ENCODE data around the gene BBIP1. TPM values are rescaled to one million over a fixed set of nuclear protein-coding genes. Genes with fewer than 3 reads are reported as not detected.
"Not testable (repeated sequence)": the region's sequence is repeated elsewhere in the genome, so short reads cannot be mapped to it uniquely, and the experiment has no call there.

The BBIP1 gene
- total RNA-seq, 2 experiments from 2014 or later: 34.3 to 48.8 TPM

GRCh38 chr10:110871298-110872084 lies 47.5 kb downstream of the BBIP1 start, which contains the start of gene PDCD4:
TSS of gene PDCD4 (plus strand) at chr10:110871928. CDS start at chr10:110876028, 4,100 bp downstream.
- Mint-ChIP-seq H3K4me1 (peaks cover 63% of the 10 kb centered on the region), H3K4me3 (peak within 1 kb of the TSS; percentile 87), H3K27ac (peak within 1 kb of the TSS; percentile 95), H3K27me3 (no peaks in the 10 kb centered on the region), H3K36me3 (ENCODE audit: low read depth) (peaks cover 6% of the 10 kb centered on the region), H3K9me3 (ENCODE audit: low read depth) (no peaks in the 10 kb centered on the region)
- ChIA-PET CTCF (interaction anchor here (0.8 to 1.0 kb wide), 2 partner anchors 11 to 14 kb away, joined by 4 to 5 read pairs; no protein-coding TSS in a partner anchor), POLR2A (interaction anchor here (0.6 to 1.2 kb wide), 9 partner anchors 9 to 456 kb away, joined by 3 to 9 read pairs (median 4); partner anchors contain the start of gene SHOC2)
- ATAC-seq (peak; percentile 85), DNase-seq (peak; percentile 97)
- intact Hi-C loops (cut with DNase I, micrococcal nuclease): loop anchor here (1.0 to 10.0 kb wide), 13 partner anchors 22 to 659 kb away; partner anchors contain the start of genes BBIP1 (in 2 of the 2), SHOC2 (in 2 of the 2), DUSP5 (in 1 of the 2) and SMC3 (in 1 of the 2)

DNA sequence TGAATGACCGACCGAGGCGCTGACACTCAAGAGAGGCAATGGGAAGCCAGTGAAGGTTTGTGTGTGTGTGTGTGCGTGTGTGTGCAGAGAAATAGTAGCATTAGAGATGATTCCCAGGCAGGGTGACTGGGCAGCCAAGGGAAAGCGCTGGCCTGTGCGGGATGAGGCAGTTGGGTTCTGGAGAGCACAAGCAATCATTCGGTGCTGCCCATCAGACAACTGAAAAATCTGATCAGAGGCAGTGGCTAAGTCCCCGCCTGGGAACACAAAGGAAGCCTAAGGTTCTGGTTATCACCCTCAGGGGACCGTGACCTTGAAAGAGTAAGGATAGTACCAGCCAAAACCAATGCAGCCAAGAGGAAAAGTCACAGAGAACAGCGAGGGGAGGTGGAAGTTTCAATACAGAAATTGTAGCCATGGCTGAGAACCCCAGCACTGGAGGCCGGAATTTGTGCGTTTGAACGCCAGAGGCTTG lies 48.1 kb downstream of the BBIP1 start:
- CTCF ChIA-PET: interaction anchor here (0.8 to 1.0 kb wide), 2 partner anchors 12 to 13 kb away, joined by 4 to 5 read pairs; no protein-coding TSS in a partner anchor
- H3K4me1 Mint-ChIP-seq: peaks cover 68% of the 10 kb centered on the region
- H3K9me3 Mint-ChIP-seq (ENCODE audit: low read depth): no peaks in the 10 kb centered on the region
- ATAC-seq: no peak
- peaks cover 6% of the 10 kb centered on the region for H3K36me3 Mint-ChIP-seq (ENCODE audit: low read depth)
- no peak for DNase-seq
- intact Hi-C loops (cut with DNase I, micrococcal nuclease): loop anchor here (1.0 to 10.0 kb wide), 9 partner anchors 48 to 659 kb away; partner anchors contain the start of genes BBIP1 (in 1 of the 2), SHOC2 (in 1 of the 2) and SMNDC1 (in 1 of the 2)
- H3K27ac Mint-ChIP-seq: peak overlapping the region; percentile 87
- H3K4me3 Mint-ChIP-seq: peak overlapping the region; percentile 87
- H3K27me3 Mint-ChIP-seq: no peaks in the 10 kb centered on the region
- POLR2A ChIA-PET: interaction anchor here (0.7 to 1.2 kb wide), 6 partner anchors 9 to 49 kb away, joined by 3 to 9 read pairs (median 4); partner anchors contain the start of gene SHOC2

DNA sequence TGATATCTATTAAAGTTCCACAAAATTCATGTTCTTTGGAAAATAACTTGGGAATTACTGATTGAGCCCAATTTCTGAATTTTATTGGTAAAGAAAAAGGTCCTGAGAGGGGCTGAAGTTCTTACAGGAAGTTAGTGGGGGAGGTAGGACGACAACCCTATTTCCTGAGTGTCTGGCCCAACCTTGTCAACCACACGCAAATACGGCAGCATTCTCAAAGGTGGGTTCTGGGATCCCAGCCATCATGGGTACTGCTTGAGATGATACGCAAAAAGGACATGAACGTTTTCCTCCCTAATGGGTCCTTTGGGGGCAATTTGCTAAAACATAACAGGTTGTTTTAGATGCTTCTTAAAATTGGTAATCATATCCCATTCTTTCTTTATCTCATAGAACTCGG lies 50.0 kb downstream of the BBIP1 start:
- ATAC-seq (no peak), DNase-seq (no peak)
- peaks cover 77% of the 10 kb centered on the region for H3K4me1 Mint-ChIP-seq
- H3K36me3 Mint-ChIP-seq (ENCODE audit: low read depth): peaks cover 11% of the 10 kb centered on the region
- ChIA-PET POLR2A (interaction anchor here (1.2 kb wide), 1 partner anchor 50 kb away, joined by 3 read pairs; the partner anchor contains the start of genes BBIP1 and SHOC2), CTCF (interaction anchor here (1.1 kb wide), 1 partner anchor 8 kb away, joined by 4 read pairs; no protein-coding TSS in a partner anchor)
- no peaks in the 10 kb centered on the region for H3K9me3 Mint-ChIP-seq (ENCODE audit: low read depth)
- H3K4me3 Mint-ChIP-seq: peak overlapping the region; percentile 20
- peak overlapping the region; percentile 87 for H3K27ac Mint-ChIP-seq
- H3K27me3 Mint-ChIP-seq: no peaks in the 10 kb centered on the region
- intact Hi-C loops (cut with DNase I, micrococcal nuclease): loop anchor here in 1 of 2 experiments (5.0 kb wide), 1 partner anchor 302 kb away; the partner anchor contains the start of gene SMC3

- Mint-ChIP-seq H3K9me3 (ENCODE audit: low read depth) (no peaks in the 10 kb centered on the region), H3K27me3 (no peaks in the 10 kb centered on the region), H3K36me3 (ENCODE audit: low read depth) (peaks cover 11% of the 10 kb centered on the region), H3K4me1 (peaks cover 86% of the 10 kb centered on the region), H3K4me3 (peak overlapping the region; percentile 25), H3K27ac (peak overlapping the region; percentile 87)
- intact Hi-C loops (cut with DNase I, micrococcal nuclease): loop anchor here in 1 of 2 experiments (5.0 kb wide), 1 partner anchor 301 kb away; the partner anchor contains the start of gene SMC3
- ChIA-PET POLR2A (interaction anchor here (1.0 to 1.5 kb wide), 3 partner anchors 10 to 51 kb away, joined by 3 to 6 read pairs (median 3); partner anchors contain the start of genes BBIP1 and SHOC2), CTCF (interaction anchor here (0.7 to 1.9 kb wide), 9 partner anchors 8 to 122 kb away, joined by 3 to 11 read pairs (median 3); no protein-coding TSS in a partner anchor)
- no peak for ATAC-seq
- DNase-seq: no peak
Measured at GRCh38 chr10:110867807-110868465, 51.0 kb downstream of the BBIP1 start.

GRCh38 chr10:110867011-110867806 lies 51.8 kb downstream of the BBIP1 start:
- POLR2A ChIA-PET: interaction anchor here (1.5 kb wide), 1 partner anchor 9 kb away, joined by 6 read pairs; no protein-coding TSS in a partner anchor
- peaks cover 93% of the 10 kb centered on the region for H3K4me1 Mint-ChIP-seq
- H3K9me3 Mint-ChIP-seq (ENCODE audit: low read depth); H3K4me3 Mint-ChIP-seq; DNase-seq; H3K27me3 Mint-ChIP-seq; ATAC-seq: not testable (repeated sequence)
- H3K27ac Mint-ChIP-seq: peak overlapping the region; percentile 87
- peaks cover 11% of the 10 kb centered on the region for H3K36me3 Mint-ChIP-seq (ENCODE audit: low read depth)
- intact Hi-C loops (cut with DNase I, micrococcal nuclease): loop anchor here in 1 of 2 experiments (5.0 kb wide), 1 partner anchor 300 kb away; the partner anchor contains the start of gene SMC3
- CTCF ChIA-PET: interaction anchor here (0.5 to 1.9 kb wide), 10 partner anchors 8 to 121 kb away, joined by 3 to 11 read pairs (median 3); no protein-coding TSS in a partner anchor

GRCh38 chr10:110865809-110866482 lies 53.0 kb downstream of the BBIP1 start:
- Mint-ChIP-seq H3K36me3 (ENCODE audit: low read depth) (peaks cover 9% of the 10 kb centered on the region), H3K9me3 (ENCODE audit: low read depth) (no peaks in the 10 kb centered on the region), H3K27ac (peak overlapping the region; percentile 99), H3K4me3 (no peak overlapping the region), H3K4me1 (peaks cover 97% of the 10 kb centered on the region), H3K27me3 (no peaks in the 10 kb centered on the region)
- ATAC-seq (no peak), DNase-seq (no peak)
- intact Hi-C loops (cut with DNase I, micrococcal nuclease): loop anchor here in 1 of 2 experiments (2.0 to 5.0 kb wide), 2 partner anchors 91 to 299 kb away; partner anchors contain the start of gene SMC3
- ChIA-PET POLR2A (interaction anchor here (0.7 kb wide), 1 partner anchor 110 kb away, joined by 3 read pairs; no protein-coding TSS in a partner anchor), CTCF (interaction anchor here (0.6 to 2.4 kb wide), 7 partner anchors 10 to 1343 kb away, joined by 3 to 15 read pairs (median 4); no protein-coding TSS in a partner anchor)

DNA sequence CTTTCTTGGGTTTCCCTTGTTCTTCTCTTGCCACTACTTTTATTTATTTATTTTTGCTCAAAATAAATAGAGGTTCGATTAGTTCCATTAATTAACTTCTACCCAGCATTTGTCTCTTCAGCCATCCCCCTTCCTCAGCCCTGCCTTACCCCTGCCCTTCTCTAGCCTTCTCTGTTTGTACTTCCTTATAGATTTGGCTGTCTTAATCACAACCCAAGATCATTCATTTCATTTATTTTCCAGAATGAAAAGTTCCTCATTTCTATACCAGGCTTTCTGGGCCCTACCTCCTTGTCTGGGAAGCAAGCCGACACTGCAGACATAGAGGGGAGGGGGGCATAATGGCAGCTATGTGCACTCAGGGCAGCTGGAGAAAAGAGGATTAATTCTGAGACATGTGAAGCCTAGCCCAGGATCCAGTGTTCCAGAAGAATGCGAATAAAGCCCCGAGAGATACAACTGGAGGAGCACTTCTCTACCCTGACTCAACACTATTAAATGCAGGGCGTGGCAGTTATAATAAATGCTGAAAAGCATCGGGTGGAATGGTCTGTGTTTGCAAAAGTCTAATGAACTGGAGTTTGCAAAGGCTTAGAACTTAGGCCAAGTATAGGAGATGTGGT lies 53.7 kb downstream of the BBIP1 start:
- POLR2A ChIA-PET: interaction anchor here (0.7 kb wide), 1 partner anchor 109 kb away, joined by 3 read pairs; no protein-coding TSS in a partner anchor
- H3K27ac Mint-ChIP-seq: peak overlapping the region; percentile 99
- CTCF ChIA-PET: interaction anchor here (0.9 to 2.4 kb wide), 7 partner anchors 8 to 36 kb away, joined by 3 to 15 read pairs (median 4); no protein-coding TSS in a partner anchor
- H3K4me1 Mint-ChIP-seq: peaks cover 97% of the 10 kb centered on the region
- peak overlapping the region; percentile 72 for H3K4me3 Mint-ChIP-seq
- no peak for ATAC-seq
- no peaks in the 10 kb centered on the region for H3K27me3 Mint-ChIP-seq
- peaks cover 9% of the 10 kb centered on the region for H3K36me3 Mint-ChIP-seq (ENCODE audit: low read depth)
- intact Hi-C loops (cut with DNase I, micrococcal nuclease): loop anchor here in 1 of 2 experiments (2.0 to 5.0 kb wide), 2 partner anchors 90 to 298 kb away; partner anchors contain the start of gene SMC3
- H3K9me3 Mint-ChIP-seq (ENCODE audit: low read depth): no peaks in the 10 kb centered on the region
- no peak for DNase-seq

GRCh38 chr10:110864662-110865140 lies 54.3 kb downstream of the BBIP1 start:
- no peaks in the 10 kb centered on the region for H3K27me3 Mint-ChIP-seq
- peak overlapping the region; percentile 99 for H3K27ac Mint-ChIP-seq
- peaks cover 97% of the 10 kb centered on the region for H3K4me1 Mint-ChIP-seq
- peak; percentile 78 for ATAC-seq
- intact Hi-C loops (cut with DNase I, micrococcal nuclease): loop anchor here in 1 of 2 experiments (2.0 to 5.0 kb wide), 2 partner anchors 90 to 297 kb away; partner anchors contain the start of gene SMC3
- POLR2A ChIA-PET: interaction anchor here (0.5 to 1.0 kb wide), 2 partner anchors 54 to 84 kb away, joined by 4 to 6 read pairs; partner anchors contain the start of genes BBIP1 and SHOC2
- CTCF ChIA-PET: interaction anchor here (0.6 to 2.4 kb wide), 6 partner anchors 8 to 44 kb away, joined by 3 to 15 read pairs (median 4); no protein-coding TSS in a partner anchor
- H3K9me3 Mint-ChIP-seq (ENCODE audit: low read depth): no peaks in the 10 kb centered on the region
- H3K36me3 Mint-ChIP-seq (ENCODE audit: low read depth): peaks cover 8% of the 10 kb centered on the region
- peak; percentile 65 for DNase-seq
- H3K4me3 Mint-ChIP-seq: peak overlapping the region; percentile 72

Data from activated CD4-positive, alpha-beta T cell treated with anti-CD3 and anti-CD28 coated beads for 36 hours (primary cell).